Measurements from ENCODE around the gene SEC24C. TPM values are rescaled to one million over a fixed set of nuclear protein-coding genes. Genes with fewer than 3 reads are reported as not detected.

The SEC24C gene
- total RNA-seq, 4 donors from 2014 or later: 56.2 to 95.2 (median 83.9) TPM

GRCh38 chr10:73796766-73797165 lies 52.6 kb downstream of the SEC24C start:
- Histone ChIP-seq H3K4me3 (replicated peaks in 1 of 3) (no peak overlapping the region), H3K27me3 (no peaks in the 10 kb centered on the region), H3K9me3 (no peaks in the 10 kb centered on the region), H3K27ac (no peak overlapping the region), H3K36me3 (peaks cover 80 to 87% of the 10 kb centered on the region in 2 donors), H3K4me1 (no peaks in the 10 kb centered on the region)
- intact Hi-C loops (cut with DNase I): no loop called here
- no peak for DNase-seq
- WGBS, 2 donors: 62 to 77% methylated on average over 3 to 4 of the region's 5 CpGs
- TF ChIP-seq POLR2A (IDR thresholded peaks at IDR 0.05) (no peak), CTCF (IDR thresholded peaks at IDR 0.05) (no peak)

DNA sequence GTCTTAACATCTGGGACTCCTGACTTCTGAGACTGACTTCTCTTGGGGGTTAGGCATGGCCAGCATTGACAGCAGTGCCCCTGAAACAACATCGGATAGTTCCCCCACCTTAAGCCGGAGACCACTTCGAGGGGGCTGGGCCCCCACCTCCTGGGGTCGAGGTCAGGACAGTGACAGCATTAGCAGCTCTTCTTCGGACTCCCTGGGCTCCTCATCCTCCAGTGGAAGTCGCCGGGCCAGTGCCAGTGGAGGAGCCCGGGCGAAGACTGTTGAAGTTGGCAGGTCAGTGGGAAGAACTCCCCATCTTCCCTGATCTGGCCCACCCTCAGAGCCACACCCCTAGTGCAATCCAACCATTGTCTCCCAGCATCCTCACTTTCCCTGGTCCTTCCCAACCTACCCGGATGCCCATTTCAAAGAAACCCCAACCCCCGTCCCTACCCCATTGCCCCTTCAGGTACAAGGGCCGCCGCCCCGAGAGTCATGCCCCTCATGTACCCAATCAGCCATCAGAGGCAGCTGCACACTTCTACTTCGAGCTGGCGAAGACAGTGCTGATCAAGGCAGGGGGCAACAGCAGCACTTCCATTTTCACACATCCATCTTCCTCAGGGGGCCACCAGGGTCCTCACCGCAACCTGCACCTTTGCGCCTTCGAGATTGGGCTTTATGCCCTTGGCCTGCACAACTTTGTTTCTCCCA lies 53.3 kb downstream of the SEC24C start:
- Histone ChIP-seq H3K36me3 (peaks cover 80 to 87% of the 10 kb centered on the region in 2 donors), H3K9me3 (no peaks in the 10 kb centered on the region), H3K27me3 (no peaks in the 10 kb centered on the region), H3K4me3 (replicated peaks in 1 of 3) (no peak overlapping the region), H3K27ac (no peak overlapping the region), H3K4me1 (no peaks in the 10 kb centered on the region)
- intact Hi-C loops (cut with DNase I): no loop called here
- no peak for TF ChIP-seq POLR2A (IDR thresholded peaks at IDR 0.05)
- no peak for TF ChIP-seq CTCF (IDR thresholded peaks at IDR 0.05)
- 91 to 95% methylated on average over 14 to 15 of the region's 19 CpGs for WGBS, 2 donors
- DNase-seq: no peak

DNA sequence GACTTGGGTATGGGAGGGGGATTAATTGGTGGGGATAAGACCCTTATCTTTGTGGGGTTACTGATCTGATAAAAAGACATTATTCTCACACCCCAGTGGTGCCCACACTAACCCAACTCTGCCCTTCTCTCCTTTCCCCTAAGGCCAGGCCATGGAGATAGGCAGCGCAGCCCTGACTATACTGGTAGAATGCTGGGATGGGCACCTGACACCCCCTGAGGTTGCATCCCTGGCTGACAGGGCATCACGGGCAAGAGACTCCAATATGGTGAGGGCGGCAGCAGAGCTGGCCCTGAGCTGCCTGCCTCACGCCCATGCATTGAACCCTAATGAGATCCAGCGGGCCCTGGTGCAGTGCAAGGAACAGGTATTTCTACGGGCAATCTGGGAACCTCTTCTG lies 53.9 kb downstream of the SEC24C start:
- H3K27ac ChIP-seq: no peak overlapping the region
- no peaks in the 10 kb centered on the region for H3K9me3 ChIP-seq
- DNase-seq: no peak
- 98% methylated on average over 6 of the region's 6 CpGs for WGBS, 2 donors
- no peak overlapping the region for H3K4me3 ChIP-seq (replicated peaks in 1 of 3)
- peaks cover 80 to 87% of the 10 kb centered on the region in 2 donors for H3K36me3 ChIP-seq
- H3K27me3 ChIP-seq: no peaks in the 10 kb centered on the region
- TF ChIP-seq POLR2A (IDR thresholded peaks at IDR 0.05): no peak
- TF ChIP-seq CTCF (IDR thresholded peaks at IDR 0.05): no peak
- H3K4me1 ChIP-seq: no peaks in the 10 kb centered on the region
- intact Hi-C loops (cut with DNase I): no loop called here

GRCh38 chr10:73798927-73799560 lies 54.9 kb downstream of the SEC24C start:
- no peak overlapping the region for H3K4me3 ChIP-seq (replicated peaks in 1 of 3)
- H3K36me3 ChIP-seq: peaks cover 80 to 85% of the 10 kb centered on the region in 2 donors

More at GRCh38 chr10:73798927-73799560, 54.9 kb downstream of the SEC24C start:
- H3K4me1 ChIP-seq: no peaks in the 10 kb centered on the region
- no peaks in the 10 kb centered on the region for H3K27me3 ChIP-seq
- intact Hi-C loops (cut with DNase I): no loop called here
- no peaks in the 10 kb centered on the region for H3K9me3 ChIP-seq
- WGBS, 2 donors: 85 to 86% methylated on average over 8 to 10 of the region's 10 CpGs
- no peak overlapping the region for H3K27ac ChIP-seq
- TF ChIP-seq POLR2A (IDR thresholded peaks at IDR 0.05) (no peak), CTCF (IDR thresholded peaks at IDR 0.05) (no peak)
- DNase-seq: no peak

Data from thyroid gland (tissue), 4 donors.